Esophagus (tissue), 2 donors: ENCODE measurements around the gene PUM1. TPM values are rescaled to one million over a fixed set of nuclear protein-coding genes. Genes with fewer than 3 reads are reported as not detected.
A peak's percentile ranks its signal among the peaks of the same experiment; 100 is the strongest.
"Not testable (repeated sequence)": the region's sequence is repeated elsewhere in the genome, so short reads cannot be mapped to it uniquely, and the experiment has no call there.

Experiments used
- H3K27ac ChIP-seq, 2 donors: one replicate each; pipeline ENCODE4 v1.5.1; 2013; ENCODE audit warnings: low read depth in 2 of 2, mild to moderate bottlenecking in 2 of 2, inconsistent platforms in 1 of 2, low read length in 1 of 2, moderate library complexity in 1 of 2
- H3K27me3 ChIP-seq, 2 donors: one replicate each; pipeline ENCODE4 v1.6.1; 2013; ENCODE audit warnings: low read length in 2 of 2, control low read depth in 1 of 2, mild to moderate bottlenecking in 1 of 2; ENCODE audit not compliant: insufficient read depth in 2 of 2, control insufficient read depth in 1 of 2
- H3K36me3 ChIP-seq, 2 donors: one replicate each; pipeline ENCODE4 v1.6.1; 2013; ENCODE audit warnings: low read length in 1 of 2; ENCODE audit not compliant: control insufficient read depth in 2 of 2, insufficient read depth in 2 of 2
- H3K4me1 ChIP-seq, 2 donors: one replicate each; pipeline ENCODE4 v1.6.1; 2013; ENCODE audit warnings: low read length in 1 of 2; ENCODE audit not compliant: control insufficient read depth in 2 of 2, insufficient read depth in 2 of 2
- H3K4me3 ChIP-seq, 2 donors: one replicate each; pipeline ENCODE4 v1.5.1; 2013; ENCODE audit warnings: low read length in 2 of 2, mild to moderate bottlenecking in 2 of 2, low read depth in 1 of 2, moderate library complexity in 1 of 2
- H3K9me3 ChIP-seq, 2 donors: one replicate each; pipeline ENCODE4 v1.6.1; 2013; ENCODE audit warnings: mild to moderate bottlenecking in 2 of 2, low read depth in 1 of 2, low read length in 1 of 2, moderate library complexity in 1 of 2; ENCODE audit not compliant: control insufficient read depth in 2 of 2, insufficient read depth in 1 of 2
- WGBS, 2 donors: extraction: QIAGEN DNeasy Blood & Tissue Kit; methylation state at CpG; one replicate each; pipeline ENCODE4 v1.1.7; 2013; 5-methylcytosine and 5-hydroxymethylcytosine counted together
- polyA plus RNA-seq, 2 donors: library from polyadenylated mRNA; stranded (reverse); fragments of 200-250 nt; gene quantifications; one replicate each; pipeline ENCODE4 v1.2.3, GENCODE V29; 2013
- donor health status: healthy with polysubstance abuse.
- donor health status: Bipolar disorder and iron deficiency.

PUM1 gene
- polyA plus RNA-seq, 2 donors, result 15.7 to 16.4 TPM

- no peaks in the 10 kb centered on the region for H3K4me1 ChIP-seq
- no peaks in the 10 kb centered on the region for H3K27me3 ChIP-seq
- no peaks in the 10 kb centered on the region for H3K9me3 ChIP-seq
- 82 to 83% methylated on average over 6 of the region's 6 CpGs for WGBS, 2 donors
- no peaks in the 10 kb centered on the region for H3K36me3 ChIP-seq
- H3K27ac ChIP-seq, result no peak overlapping the region
- no peak overlapping the region for H3K4me3 ChIP-seq
Measured at GRCh38 chr1:31095985-31096384, 30.5 kb upstream of the PUM1 start.

- Histone ChIP-seq H3K36me3 (no peaks in the 10 kb centered on the region), H3K27ac (no peak overlapping the region), H3K27me3 (no peaks in the 10 kb centered on the region), H3K4me1 (no peaks in the 10 kb centered on the region), H3K9me3 (no peaks in the 10 kb centered on the region), H3K4me3 (no peak overlapping the region)
- 89 to 91% methylated on average over 12 of the region's 12 CpGs for WGBS, 2 donors
Measured at GRCh38 chr1:31095298-31095981, 29.9 kb upstream of the PUM1 start.

GRCh38 chr1:31088081-31088480 lies 22.6 kb upstream of the PUM1 start:
- H3K4me1 ChIP-seq, H3K27ac ChIP-seq, H3K9me3 ChIP-seq, H3K27me3 ChIP-seq, H3K36me3 ChIP-seq, H3K4me3 ChIP-seq: not testable (repeated sequence)
- WGBS, 2 donors, result 90 to 91% methylated on average over 3 of the region's 3 CpGs

GRCh38 chr1:31084782-31085569 lies 19.5 kb upstream of the PUM1 start:
- Histone ChIP-seq H3K9me3 (no peaks in the 10 kb centered on the region), H3K36me3 (no peaks in the 10 kb centered on the region), H3K27ac (no peak overlapping the region), H3K27me3 (no peaks in the 10 kb centered on the region), H3K4me3 (no peak overlapping the region), H3K4me1 (no peaks in the 10 kb centered on the region)
- 84% methylated on average over 16 of the region's 16 CpGs for WGBS, 2 donors

- 86 to 94% methylated on average over 3 of the region's 3 CpGs for WGBS, 2 donors
- no peaks in the 10 kb centered on the region for H3K27me3 ChIP-seq
Measured at GRCh38 chr1:31082385-31082784, 16.9 kb upstream of the PUM1 start.

GRCh38 chr1:31073044-31073443 lies 7.5 kb upstream of the PUM1 start:
- Histone ChIP-seq H3K27me3 (no peaks in the 10 kb centered on the region), H3K36me3 (no peaks in the 10 kb centered on the region), H3K4me1 (no peaks in the 10 kb centered on the region), H3K9me3 (no peaks in the 10 kb centered on the region), H3K27ac (no peak overlapping the region), H3K4me3 (no peak overlapping the region)
- WGBS, 2 donors, result 94% methylated on average over 2 of the region's 2 CpGs

More at GRCh38 chr1:31082385-31082784, 16.9 kb upstream of the PUM1 start:
- Histone ChIP-seq H3K4me3 (no peak overlapping the region), H3K9me3 (no peaks in the 10 kb centered on the region), H3K36me3 (no peaks in the 10 kb centered on the region), H3K4me1 (no peaks in the 10 kb centered on the region), H3K27ac (no peak overlapping the region)

- WGBS, 2 donors, result 49 to 62% methylated on average over 4 of the region's 4 CpGs
- Histone ChIP-seq H3K36me3 (no peaks in the 10 kb centered on the region), H3K4me3 (no peak overlapping the region), H3K9me3 (no peaks in the 10 kb centered on the region), H3K27me3 (no peaks in the 10 kb centered on the region), H3K27ac (no peak overlapping the region), H3K4me1 (no peaks in the 10 kb centered on the region)
Measured at GRCh38 chr1:31072304-31072746, 6.8 kb upstream of the PUM1 start.

- H3K4me3 ChIP-seq, result no peak overlapping the region
- H3K9me3 ChIP-seq, result no peaks in the 10 kb centered on the region
- H3K27me3 ChIP-seq, result no peaks in the 10 kb centered on the region
- H3K27ac ChIP-seq, result no peak overlapping the region
- H3K36me3 ChIP-seq, result no peaks in the 10 kb centered on the region
- H3K4me1 ChIP-seq, result no peaks in the 10 kb centered on the region
- WGBS, 2 donors, result 51 to 64% methylated on average over 9 of the region's 9 CpGs
Measured at GRCh38 chr1:31069392-31069791, 3.9 kb upstream of the PUM1 start.

GRCh38 chr1:31064718-31065309 lies 703 bp downstream of the PUM1 start:
- 0% methylated on average over 19 of the region's 19 CpGs for WGBS, 2 donors
- H3K9me3 ChIP-seq, result no peaks in the 10 kb centered on the region
- no peaks in the 10 kb centered on the region for H3K27me3 ChIP-seq
- peak overlapping the region; percentile 84 to 94 for H3K27ac ChIP-seq
- H3K4me1 ChIP-seq, result no peaks in the 10 kb centered on the region
- no peaks in the 10 kb centered on the region for H3K36me3 ChIP-seq
- peak overlapping the region; percentile 66 to 90 for H3K4me3 ChIP-seq
